Endometrial microvascular endothelial cells (primary cell): ENCODE results near the gene SHH. TPM values are rescaled to one million over a fixed set of nuclear protein-coding genes. Genes with fewer than 3 reads are reported as not detected.

Experiments
- in situ Hi-C: cut with HindIII; loops from 2 replicates; pipeline ENCODE4 v1.10.0; 2017; ENCODE audit warnings: low sequenced_read_pairs, low pct_unique_long_range_greater_than_20kb; ENCODE audit errors: inconsistent ontology term
- total RNA-seq: library from RNA; depleted of rRNA; stranded (reverse); fragments of >200 nt; gene quantifications from one replicate; pipeline ENCODE4 v1.2.3, GENCODE V29; 2015; ENCODE audit errors: inconsistent ontology term

Gene SHH
- total RNA-seq, 1 donor from 2014 or later, result not detected

DNA sequence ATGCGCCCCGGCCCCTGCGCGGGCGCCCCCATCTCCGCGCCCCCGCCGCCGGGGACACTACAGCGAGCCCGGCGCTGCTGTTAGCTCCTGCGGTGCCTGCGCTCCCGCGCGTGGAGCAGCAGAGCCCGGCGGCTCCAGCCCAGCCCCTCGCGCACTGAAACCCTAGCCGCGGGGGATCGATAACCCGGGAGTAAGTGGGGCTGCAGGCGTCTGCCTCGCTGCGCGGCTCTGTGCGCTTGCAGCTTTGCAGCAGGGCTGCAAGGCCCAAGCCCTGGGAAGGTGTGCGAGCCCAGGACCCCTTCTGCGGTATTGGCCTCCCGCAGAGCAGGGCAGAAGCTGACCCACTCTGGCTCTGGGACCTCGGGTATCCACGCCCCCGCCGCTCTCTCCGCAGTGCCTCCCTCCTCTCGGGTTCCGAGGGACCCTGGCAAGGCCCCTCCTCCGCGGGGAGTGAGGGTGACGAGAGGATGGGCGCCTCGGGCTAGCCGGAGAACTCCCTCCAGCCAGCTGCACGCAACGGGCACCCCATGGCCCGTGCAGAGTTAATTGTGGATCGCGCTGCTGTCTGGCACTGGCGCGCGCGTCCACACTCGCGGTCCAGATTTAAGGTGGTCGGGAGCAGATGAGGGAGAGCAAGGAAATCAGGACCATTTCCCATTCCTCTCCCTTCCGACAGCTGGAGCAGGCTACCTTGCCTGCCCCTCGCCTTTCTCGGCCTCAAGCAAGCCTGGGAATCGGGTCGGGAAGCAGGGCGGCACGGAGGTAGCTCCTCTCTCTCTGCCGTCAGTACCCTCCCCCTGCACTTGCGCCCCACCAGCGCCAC, 2.1 kb downstream of the SHH start:
- in situ Hi-C loops, result loop anchor here (10.0 kb wide), 1 partner anchor 665 kb away; no protein-coding TSS in a partner anchor

DNA sequence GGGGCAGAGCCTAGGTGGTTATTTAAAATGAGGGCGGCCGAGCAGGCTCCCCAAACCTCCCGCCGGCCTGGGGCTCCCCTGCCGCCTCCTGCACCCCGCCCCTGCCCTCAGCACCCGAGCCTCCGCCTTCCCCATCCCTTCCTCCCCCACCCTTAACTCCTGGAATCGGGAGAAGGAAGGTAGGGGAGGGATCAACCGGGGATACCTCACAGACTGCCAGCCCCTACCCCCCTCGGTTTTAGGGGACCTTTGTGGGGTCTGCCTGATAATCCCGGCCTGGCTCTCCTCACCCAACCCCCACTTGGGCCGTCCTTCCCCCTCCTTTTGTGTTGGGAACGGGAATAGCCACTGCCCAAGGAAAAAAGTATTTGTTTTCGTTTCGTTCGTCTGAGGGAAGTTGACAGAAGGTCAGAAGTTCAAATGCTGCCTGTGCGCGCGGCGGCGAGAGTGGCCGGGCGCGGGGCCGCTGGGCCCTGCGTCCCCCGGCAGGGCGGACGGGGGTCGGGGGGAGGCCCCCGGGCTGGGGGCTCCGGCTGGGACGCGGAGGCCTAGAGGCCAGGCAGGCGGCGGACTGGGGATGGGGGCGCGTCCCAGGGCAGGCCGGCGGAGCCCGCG, 2.8 kb downstream of the SHH start:
- in situ Hi-C loops, result no loop called here

DNA sequence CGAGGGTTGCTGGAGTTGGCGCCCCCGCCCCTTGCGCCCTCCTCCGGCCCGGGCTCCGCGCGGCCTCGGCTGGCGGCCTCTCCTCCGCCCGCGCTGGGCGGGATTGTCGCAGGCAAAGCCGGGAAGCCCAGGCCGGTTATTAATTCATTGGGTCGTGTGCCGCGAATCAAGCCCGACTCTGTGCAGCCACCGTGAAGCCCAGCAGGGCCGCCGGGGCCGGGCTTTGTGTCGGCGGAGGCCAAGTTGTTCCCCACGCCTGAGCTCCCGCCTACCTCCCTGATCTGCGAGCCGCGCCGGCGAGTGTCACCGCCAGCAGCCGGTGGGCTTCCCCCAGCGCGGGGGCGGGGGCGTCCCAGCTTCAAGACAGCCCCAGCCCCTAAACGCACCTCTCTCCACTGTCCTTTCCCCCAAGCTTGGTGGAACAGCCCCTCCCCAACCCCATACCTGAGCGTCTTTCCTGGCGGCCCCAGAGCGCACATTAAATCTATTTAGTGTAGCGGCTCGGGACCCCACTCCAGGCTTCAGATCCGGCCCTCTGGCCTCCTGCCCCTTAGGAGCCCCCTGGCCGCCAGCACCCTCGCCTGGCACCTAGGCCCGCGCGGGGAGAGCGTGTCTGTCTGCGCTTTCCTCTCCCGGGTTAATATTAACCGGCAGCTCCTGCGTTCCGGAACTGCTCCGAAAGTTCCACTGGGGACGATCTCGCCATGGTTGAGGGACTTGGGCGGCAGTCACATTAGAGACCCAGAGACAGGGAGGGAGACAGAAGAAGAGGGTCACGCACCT, 3.5 kb downstream of the SHH start:
- in situ Hi-C loops, result no loop called here

DNA sequence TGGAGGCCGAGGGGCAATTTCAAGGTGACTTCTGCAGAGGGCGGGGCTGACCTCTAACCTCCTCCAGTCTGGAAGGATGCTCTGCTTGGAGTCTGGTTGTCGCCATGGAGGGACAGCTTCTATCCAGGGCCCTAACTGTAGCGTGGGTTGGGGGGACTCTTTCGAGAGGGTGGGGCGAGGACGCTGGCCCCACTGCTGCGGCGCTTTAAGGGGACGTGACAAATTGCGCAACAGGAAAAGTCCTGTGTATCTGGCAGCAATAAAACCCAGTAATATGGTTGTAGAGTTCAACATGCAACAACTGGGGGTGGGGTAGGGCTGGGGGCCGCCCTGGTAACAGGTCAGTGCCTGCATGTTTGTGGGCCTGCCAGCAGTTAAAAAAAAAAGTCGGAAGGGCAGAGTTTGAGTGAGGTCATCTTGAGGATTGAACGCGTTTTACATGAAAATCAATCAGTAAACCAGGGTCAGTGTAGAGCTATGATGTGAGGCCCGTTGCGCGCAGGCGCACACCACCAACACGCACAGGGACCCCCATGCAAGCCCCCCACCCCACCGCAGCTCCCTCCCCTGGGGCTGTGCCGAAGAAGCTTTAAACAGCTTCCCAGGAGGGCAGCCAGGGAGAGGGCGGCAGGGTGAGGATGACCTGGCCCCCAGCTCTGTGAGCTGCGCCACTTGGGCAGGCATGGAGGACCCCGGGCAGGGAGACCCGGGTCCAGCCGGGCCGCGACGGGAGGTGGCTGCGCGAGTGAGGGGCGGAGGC, 4.3 kb downstream of the SHH start:
- in situ Hi-C loops, result no loop called here

DNA sequence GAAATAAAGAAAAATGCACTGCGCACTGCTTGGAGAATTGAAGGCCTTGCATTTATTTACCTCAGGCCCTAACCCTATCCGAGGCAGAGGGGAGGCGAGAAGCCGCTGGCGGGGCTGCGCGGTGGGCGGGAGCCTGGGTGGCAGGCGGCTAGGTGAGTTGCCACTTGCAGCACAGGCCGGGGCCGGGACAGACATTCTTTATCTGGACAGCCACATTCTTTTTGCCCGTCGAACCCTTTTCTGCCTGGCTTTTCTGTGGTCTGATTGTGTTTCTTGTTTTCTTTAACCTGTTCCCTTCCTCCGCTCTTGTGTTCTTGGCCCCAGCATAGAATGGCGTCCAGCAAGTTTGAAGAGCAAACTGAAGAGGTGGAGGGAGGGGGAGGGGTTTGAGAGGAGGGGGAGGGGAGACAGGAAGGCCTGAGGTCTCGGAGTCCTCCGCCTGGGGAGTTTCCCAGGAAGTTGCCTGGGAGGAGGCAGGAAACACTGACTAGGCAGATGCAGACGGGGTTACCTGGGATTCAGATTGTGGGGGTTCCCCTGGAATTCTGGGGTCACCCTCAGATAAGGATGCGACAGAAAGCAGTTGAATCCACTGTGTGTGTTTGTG, 5.1 kb downstream of the SHH start:
- in situ Hi-C loops, result no loop called here

DNA sequence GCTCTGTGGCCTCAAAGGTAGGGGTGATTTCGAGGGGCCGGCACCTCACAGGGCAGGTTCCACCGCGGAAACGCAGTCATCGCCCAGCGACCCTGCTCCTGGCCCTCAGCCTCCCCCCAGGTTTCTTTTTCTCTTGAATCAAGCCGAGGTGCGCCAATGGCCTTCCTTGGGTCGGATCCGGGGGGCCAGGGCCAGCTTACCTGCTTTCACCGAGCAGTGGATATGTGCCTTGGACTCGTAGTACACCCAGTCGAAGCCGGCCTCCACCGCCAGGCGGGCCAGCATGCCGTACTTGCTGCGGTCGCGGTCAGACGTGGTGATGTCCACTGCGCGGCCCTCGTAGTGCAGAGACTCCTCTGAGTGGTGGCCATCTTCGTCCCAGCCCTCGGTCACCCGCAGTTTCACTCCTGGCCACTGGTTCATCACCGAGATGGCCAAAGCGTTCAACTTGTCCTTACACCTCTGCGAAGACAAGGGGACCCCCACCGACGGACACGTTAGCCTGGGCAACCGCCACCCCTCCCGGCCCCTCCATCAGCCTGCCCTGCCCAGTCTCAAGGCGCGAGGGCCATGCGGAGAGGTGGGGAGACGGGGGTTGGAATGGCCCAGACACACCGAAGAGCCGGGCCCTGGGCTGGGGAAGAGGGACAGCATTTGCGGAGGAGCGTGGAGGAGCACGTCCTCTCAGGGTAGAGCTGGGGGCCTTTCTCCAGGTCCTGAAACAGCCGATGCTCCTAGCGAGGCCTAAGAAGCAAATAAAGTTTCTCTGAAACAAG, 6.0 kb downstream of the SHH start:
- in situ Hi-C loops, result no loop called here

DNA sequence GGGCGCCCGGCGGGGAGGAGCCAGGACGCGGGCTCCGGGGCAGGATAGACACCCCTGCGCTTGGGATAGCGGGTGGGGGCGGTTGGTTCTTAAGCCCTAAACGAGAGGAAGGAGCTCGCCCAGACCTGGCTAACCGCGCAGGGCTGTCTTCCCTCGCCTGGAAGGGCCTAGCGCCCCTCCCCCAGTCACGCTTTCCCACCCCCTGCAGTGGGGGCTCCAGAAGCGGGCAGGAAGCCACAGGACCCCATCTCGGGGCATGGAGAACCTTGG, 6.5 kb downstream of the SHH start:
- in situ Hi-C loops, result no loop called here

DNA sequence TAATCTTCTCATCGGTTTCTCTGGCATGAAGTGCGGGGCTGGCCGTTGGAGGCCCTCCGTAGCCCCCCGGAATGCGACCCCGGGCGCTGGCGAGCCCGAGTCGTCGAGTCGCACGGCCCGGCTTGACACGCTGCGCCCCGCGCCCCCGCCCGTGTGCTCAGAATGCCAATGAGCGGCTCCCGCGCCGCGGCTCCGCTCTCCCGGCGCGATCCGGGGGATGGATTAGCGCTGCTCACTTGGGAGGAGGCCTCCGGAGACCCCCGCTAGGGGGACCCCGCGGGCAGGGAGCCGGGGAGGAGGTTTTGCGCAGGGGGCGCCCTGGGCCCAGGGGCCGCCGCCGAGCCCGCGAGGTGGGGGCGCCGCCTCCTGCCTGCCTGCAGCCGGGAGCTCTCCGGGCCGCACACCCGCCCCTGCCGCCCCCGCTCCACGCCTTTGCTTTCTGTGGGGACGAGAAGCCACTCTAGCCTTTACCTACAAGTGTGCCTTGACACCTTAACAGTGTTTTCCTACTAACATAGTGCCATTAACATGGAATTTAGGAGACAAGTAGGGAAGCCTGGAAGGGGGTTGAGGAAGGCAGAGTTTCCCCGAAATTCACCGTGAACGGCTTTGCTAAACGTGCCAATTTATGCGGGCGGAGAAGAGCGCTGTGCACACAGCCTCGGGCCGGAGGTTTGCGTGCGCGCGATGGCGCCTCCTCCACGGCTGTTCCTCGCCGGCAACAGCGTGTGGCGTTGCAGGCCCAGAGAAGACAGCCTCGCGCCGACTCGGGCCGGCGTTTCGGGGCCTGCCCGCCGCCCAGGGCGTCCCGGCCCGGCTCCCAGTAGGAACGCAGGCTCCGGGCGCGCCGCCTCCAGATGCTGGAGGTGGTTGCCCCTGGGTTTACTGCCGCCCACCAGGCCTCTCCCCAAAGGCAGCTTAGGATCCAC, 7.1 kb downstream of the SHH start:
- in situ Hi-C loops, result no loop called here

DNA sequence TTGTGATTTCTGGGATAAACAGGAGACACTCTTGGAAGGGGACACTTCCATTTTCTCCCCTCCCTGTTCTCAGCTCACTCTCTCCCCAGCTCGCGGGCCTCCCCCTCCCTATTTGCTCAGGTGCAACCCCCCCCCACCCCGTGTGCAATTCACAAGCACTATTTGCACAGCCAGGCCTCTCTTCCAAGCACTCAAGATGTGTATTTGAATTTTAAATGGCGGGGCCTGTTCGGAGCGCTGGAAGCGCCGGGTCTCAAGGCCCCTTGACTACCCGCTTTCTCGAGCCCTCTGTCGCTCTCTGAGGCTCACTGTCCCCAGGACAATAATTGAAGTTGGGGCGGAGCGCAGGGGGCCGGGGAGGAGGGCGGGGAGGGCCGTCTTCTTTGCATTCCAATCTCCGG, 7.8 kb downstream of the SHH start:
- in situ Hi-C loops, result no loop called here

DNA sequence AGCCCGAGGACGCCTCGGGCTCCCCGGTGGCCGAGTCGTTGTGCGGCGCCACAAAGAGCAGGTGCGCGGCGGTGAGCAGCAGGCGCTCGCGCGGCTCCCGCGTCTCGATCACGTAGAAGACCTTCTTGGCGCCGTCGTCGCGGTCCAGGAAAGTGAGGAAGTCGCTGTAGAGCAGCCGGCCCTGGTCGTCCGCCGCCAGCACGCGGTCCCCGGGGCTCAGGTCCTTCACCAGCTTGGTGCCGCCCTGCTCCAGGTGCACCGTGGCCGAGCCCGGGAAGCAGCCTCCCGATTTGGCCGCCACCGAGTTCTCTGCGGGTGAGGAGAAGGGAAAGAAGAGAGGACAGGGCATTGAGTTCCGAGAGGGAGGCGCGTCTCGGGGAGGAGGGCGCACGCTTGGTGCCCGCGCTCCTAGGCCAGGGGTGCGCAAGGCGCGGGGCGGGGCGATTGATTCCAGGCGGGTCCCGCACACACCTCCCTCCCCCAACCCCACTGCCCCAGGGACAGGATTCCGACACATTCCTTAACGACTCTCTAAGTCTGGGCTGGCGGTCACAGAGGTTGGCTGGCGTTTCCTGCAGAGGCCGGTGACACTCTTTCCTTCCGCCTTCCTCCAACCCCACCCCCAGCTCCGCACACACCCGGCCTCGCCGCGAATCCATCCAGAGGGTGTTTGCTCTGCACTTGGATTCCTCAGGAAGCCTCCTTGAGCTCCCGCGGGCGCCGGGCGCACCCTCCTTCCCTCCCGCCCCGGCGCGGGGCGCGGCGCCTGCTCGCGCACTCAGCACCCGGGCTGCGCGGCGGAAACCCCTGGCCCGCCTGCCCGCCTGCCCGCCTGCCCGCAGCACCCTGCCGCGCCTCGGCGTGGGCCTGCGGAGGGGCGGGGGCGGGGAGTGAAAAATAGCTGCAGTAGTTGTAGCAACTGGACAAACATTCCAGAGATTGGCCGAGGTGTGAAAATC, 8.6 kb downstream of the SHH start:
- in situ Hi-C loops, result no loop called here

DNA sequence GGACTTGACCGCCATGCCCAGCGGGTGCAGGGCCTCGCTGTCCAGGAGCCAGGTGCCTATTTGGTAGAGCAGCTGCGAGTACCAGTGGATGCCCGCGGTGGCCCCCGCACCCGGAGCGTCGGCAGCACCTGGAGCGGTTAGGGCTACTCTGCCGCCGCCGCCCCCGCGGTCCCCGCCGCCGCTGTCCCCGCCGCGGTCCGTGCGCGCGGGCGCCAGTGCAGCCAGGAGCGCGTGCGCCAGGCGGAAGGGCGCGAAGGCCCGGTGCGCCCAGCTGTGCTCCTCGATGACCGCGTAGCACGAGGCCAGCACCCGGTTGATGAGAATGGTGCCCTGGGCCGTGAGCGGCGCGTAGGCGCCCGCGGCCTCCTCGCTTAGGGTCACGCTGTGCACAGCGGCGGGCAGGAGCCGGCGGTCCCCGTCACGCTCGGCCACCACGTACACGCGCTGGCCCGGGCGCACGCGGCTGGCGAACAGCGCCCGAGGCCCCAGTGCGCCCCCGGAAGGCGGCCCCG, 9.3 kb downstream of the SHH start:
- in situ Hi-C loops, result no loop called here

DNA sequence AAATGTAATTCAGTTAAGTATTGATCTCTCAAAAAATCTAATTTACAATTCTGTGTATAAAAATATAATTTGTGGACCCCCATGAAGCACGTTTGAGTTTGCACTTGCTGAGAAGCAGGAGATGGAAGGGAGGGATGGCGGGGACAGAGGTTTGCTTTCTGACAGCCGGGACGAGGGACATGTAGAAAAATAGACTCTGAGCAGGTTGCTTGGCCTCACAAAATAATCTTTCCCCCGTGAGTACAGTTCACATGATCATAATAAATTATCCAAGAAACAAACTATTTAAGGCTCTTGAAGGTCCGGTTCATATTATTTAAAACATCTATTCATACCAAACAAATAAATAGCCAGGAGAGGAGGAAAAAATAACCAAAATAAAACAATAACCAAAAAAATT, 10.0 kb downstream of the SHH start:
- in situ Hi-C loops, result no loop called here

DNA sequence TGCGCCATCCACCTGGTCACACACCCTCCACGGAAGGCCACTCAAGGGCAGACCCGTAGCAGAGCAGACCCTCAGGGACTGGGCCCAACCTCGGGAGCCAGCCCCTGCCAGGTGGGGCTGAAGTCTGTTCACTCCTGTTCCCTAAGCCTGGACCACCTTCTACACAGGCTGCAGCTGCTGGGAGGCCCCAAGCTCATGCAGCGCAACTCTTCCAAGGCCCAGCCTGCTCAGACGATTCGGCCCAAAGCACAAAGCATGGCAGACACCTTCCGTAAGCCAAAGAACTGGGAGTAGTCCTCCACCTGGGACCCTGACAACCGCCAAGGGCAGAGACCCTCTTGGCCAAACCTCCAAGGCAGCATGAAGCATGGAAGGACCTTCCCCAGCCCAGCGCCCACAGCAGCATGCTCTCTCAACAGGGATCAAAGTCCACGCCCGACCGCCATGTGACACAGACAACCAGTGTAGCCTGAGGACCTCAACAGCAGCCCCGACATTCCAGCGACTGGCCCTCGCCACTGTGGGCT, 11.5 kb downstream of the SHH start:
- in situ Hi-C loops, result no loop called here

DNA sequence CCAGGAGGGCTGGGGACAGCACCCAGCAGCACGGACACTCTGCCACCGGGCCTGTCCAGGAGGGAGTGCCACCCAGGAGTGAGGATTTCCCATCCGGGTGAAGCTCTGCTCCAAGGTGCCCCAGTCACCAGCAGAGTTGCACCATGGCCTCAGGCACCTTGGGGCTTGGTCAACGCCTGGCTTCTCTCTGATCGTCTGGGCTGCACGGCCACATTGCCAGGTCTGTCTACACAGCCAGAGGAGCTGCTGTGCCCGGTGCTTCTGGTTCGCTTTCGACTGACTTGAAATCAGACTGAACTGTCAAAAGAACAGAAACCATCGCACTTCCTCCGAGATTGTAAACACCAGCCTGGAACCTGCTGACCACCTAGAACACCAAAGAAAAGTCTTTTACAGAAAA, 12.0 kb downstream of the SHH start:
- in situ Hi-C loops, result no loop called here

DNA sequence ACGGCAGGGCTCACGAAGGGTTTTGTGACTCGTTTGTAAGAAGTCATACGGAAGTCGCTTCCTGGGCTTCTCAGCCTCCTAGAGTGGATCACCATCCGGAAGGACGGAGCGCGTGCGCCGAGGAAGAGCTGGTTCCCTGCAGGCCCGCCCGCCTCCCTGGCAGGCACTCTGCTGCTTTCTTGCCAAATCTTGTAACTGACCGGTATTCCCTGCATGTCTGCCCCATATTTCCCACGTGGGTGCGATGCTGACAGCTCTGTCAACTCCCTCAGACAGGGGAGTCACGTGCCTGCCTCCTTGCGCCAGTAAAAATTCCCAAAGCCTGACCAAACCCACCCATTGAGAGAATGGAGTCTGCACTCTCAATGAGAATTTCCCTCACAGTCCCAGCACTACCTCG, 12.7 kb downstream of the SHH start:
- in situ Hi-C loops, result no loop called here
